Effector memory CD4-positive, alpha-beta T cell (primary cell): ENCODE results near the gene PIAS1.

Experiments
- DNase-seq, 3 donors: peaks; one replicate each; pipeline ENCODE4 v3.0.0-alpha.2; 2020
- H3K27ac ChIP-seq: 2 replicates; pipeline ENCODE4 v1.7.0; 2013; ENCODE audit warnings: mild to moderate bottlenecking, low read length, moderate library complexity; ENCODE audit not compliant: insufficient read depth, poor library complexity, severe bottlenecking
- H3K27me3 ChIP-seq: replicated peaks from 2 replicates; pipeline ENCODE4 v1.7.0; 2013; ENCODE audit warnings: mild to moderate bottlenecking, low read length; ENCODE audit not compliant: insufficient read depth, control insufficient read depth, poor library complexity, severe bottlenecking
- H3K36me3 ChIP-seq: 2 replicates; pipeline ENCODE4 v1.7.0; 2013; ENCODE audit warnings: mild to moderate bottlenecking, low read length, moderate library complexity; ENCODE audit not compliant: control insufficient read depth, insufficient read depth
- H3K4me1 ChIP-seq: 2 replicates; pipeline ENCODE4 v1.7.0; 2013; ENCODE audit warnings: low read length, mild to moderate bottlenecking; ENCODE audit not compliant: control insufficient read depth, insufficient read depth, poor library complexity, severe bottlenecking
- H3K4me3 ChIP-seq: 2 replicates; pipeline ENCODE4 v1.7.0; 2013; ENCODE audit warnings: low read length, low read depth, mild to moderate bottlenecking; ENCODE audit not compliant: insufficient read depth, poor library complexity, severe bottlenecking
- H3K9me3 ChIP-seq: 2 replicates; pipeline ENCODE4 v1.7.0; 2013; ENCODE audit warnings: mild to moderate bottlenecking, low read length, moderate library complexity; ENCODE audit not compliant: control insufficient read depth

Gene PIAS1

GRCh38 chr15:68061602-68062001 lies 7.5 kb downstream of the PIAS1 start:
- H3K27me3 ChIP-seq: no peaks in the 10 kb centered on the region

GRCh38 chr15:68062214-68062613 lies 8.1 kb downstream of the PIAS1 start:
- no peak overlapping the region for H3K27ac ChIP-seq
- H3K9me3 ChIP-seq: no peaks in the 10 kb centered on the region
- peaks cover 4% of the 10 kb centered on the region for H3K4me1 ChIP-seq
- no peak overlapping the region for H3K4me3 ChIP-seq
- no peak for DNase-seq
- no peaks in the 10 kb centered on the region for H3K27me3 ChIP-seq
- no peaks in the 10 kb centered on the region for H3K36me3 ChIP-seq

More at GRCh38 chr15:68061602-68062001, 7.5 kb downstream of the PIAS1 start:
- H3K4me1 ChIP-seq: peaks cover 4% of the 10 kb centered on the region
- no peaks in the 10 kb centered on the region for H3K9me3 ChIP-seq
- H3K4me3 ChIP-seq: no peak overlapping the region
- no peaks in the 10 kb centered on the region for H3K36me3 ChIP-seq
- H3K27ac ChIP-seq: no peak overlapping the region
- DNase-seq: no peak

- no peaks in the 10 kb centered on the region for H3K9me3 ChIP-seq
- no peak overlapping the region for H3K4me3 ChIP-seq
- no peaks in the 10 kb centered on the region for H3K36me3 ChIP-seq
- DNase-seq: no peak
- peaks cover 4% of the 10 kb centered on the region for H3K4me1 ChIP-seq
- no peak overlapping the region for H3K27ac ChIP-seq
- H3K27me3 ChIP-seq: no peaks in the 10 kb centered on the region
Measured at GRCh38 chr15:68062946-68063465, 8.9 kb downstream of the PIAS1 start.

- H3K4me1 ChIP-seq: peaks cover 4% of the 10 kb centered on the region
- no peaks in the 10 kb centered on the region for H3K36me3 ChIP-seq
- no peak for DNase-seq
- no peaks in the 10 kb centered on the region for H3K9me3 ChIP-seq
- no peak overlapping the region for H3K27ac ChIP-seq
- H3K4me3 ChIP-seq: no peak overlapping the region
- H3K27me3 ChIP-seq: no peaks in the 10 kb centered on the region
Measured at GRCh38 chr15:68063606-68064005, 9.5 kb downstream of the PIAS1 start.

GRCh38 chr15:68073576-68074288 lies 19.6 kb downstream of the PIAS1 start:
- H3K4me1 ChIP-seq: peaks cover 12% of the 10 kb centered on the region
- H3K4me3 ChIP-seq: no peak overlapping the region
- no peaks in the 10 kb centered on the region for H3K27me3 ChIP-seq

GRCh38 chr15:68075764-68076385 lies 21.8 kb downstream of the PIAS1 start:
- no peak for DNase-seq
- Histone ChIP-seq H3K4me3 (no peak overlapping the region), H3K36me3 (no peaks in the 10 kb centered on the region), H3K27ac (no peak overlapping the region), H3K9me3 (no peaks in the 10 kb centered on the region), H3K4me1 (peaks cover 12% of the 10 kb centered on the region), H3K27me3 (no peaks in the 10 kb centered on the region)

More at GRCh38 chr15:68073576-68074288, 19.6 kb downstream of the PIAS1 start:
- Histone ChIP-seq H3K9me3 (no peaks in the 10 kb centered on the region), H3K36me3 (no peaks in the 10 kb centered on the region), H3K27ac (no peak overlapping the region)
- no peak for DNase-seq

GRCh38 chr15:68078365-68078764 lies 24.2 kb downstream of the PIAS1 start:
- no peaks in the 10 kb centered on the region for H3K9me3 ChIP-seq
- H3K4me1 ChIP-seq: peaks cover 12% of the 10 kb centered on the region
- no peaks in the 10 kb centered on the region for H3K36me3 ChIP-seq
- no peak overlapping the region for H3K27ac ChIP-seq
- no peak overlapping the region for H3K4me3 ChIP-seq
- DNase-seq: no peak
- no peaks in the 10 kb centered on the region for H3K27me3 ChIP-seq

- Histone ChIP-seq H3K27me3 (no peaks in the 10 kb centered on the region), H3K27ac (no peak overlapping the region), H3K4me3 (no peak overlapping the region), H3K4me1 (peaks cover 12% of the 10 kb centered on the region), H3K9me3 (no peaks in the 10 kb centered on the region), H3K36me3 (no peaks in the 10 kb centered on the region)
- no peak for DNase-seq
Measured at GRCh38 chr15:68080334-68080733, 26.2 kb downstream of the PIAS1 start.

GRCh38 chr15:68080783-68081182 lies 26.7 kb downstream of the PIAS1 start:
- Histone ChIP-seq H3K9me3 (no peaks in the 10 kb centered on the region), H3K27ac (no peak overlapping the region), H3K4me1 (peaks cover 12% of the 10 kb centered on the region), H3K36me3 (no peaks in the 10 kb centered on the region), H3K4me3 (no peak overlapping the region), H3K27me3 (no peaks in the 10 kb centered on the region)
- no peak for DNase-seq

GRCh38 chr15:68081869-68082505 lies 27.9 kb downstream of the PIAS1 start:
- Histone ChIP-seq H3K4me3 (no peak overlapping the region), H3K27ac (no peak overlapping the region)

More at GRCh38 chr15:68081869-68082505, 27.9 kb downstream of the PIAS1 start:
- H3K9me3 ChIP-seq: no peaks in the 10 kb centered on the region
- no peak for DNase-seq
- peaks cover 12% of the 10 kb centered on the region for H3K4me1 ChIP-seq
- H3K36me3 ChIP-seq: peaks cover 7% of the 10 kb centered on the region
- H3K27me3 ChIP-seq: no peaks in the 10 kb centered on the region
